A549 (cell line): Measurements from ENCODE around the gene EPS8. TPM values are rescaled to one million over a fixed set of nuclear protein-coding genes. Genes with fewer than 3 reads are reported as not detected.

Source experiments
- ATAC-seq, 2 experiments: fragments of 200-7000 bp in 1 of 2; fragments of >200 bp in 1 of 2; cut with Nextera tagmentation in 1 of 2; cut with Tn5 transposase in 1 of 2; 3 replicates each; pipeline versions ENCODE4 v1.8.0 to v1.9.1; 2018 to 2020; ENCODE audit warnings: mild to moderate bottlenecking in 1 of 2, moderate library complexity in 1 of 2
- CTCF ChIA-PET: fragments of 300-600 bp; sonication (Branson Sonifier 250); formaldehyde crosslinking; extraction: SDS; loops from one replicate; lab custom pipeline; 2021; ENCODE audit warnings: antibody characterized with exemption, inconsistent platforms; lab: Yijun Ruan, JAX
- POLR2A ChIA-PET: fragments of 350-600 bp; formaldehyde crosslinking; extraction: SDS; loops from one replicate; lab custom pipeline; 2021; ENCODE audit warnings: antibody characterized with exemption, inconsistent platforms; lab: Yijun Ruan, JAX
- DNase-seq, 2 experiments: peaks; one replicate each; pipeline versions ENCODE4 v3.0.0 to v3.0.0-alpha.2; 2011 to 2016; ENCODE audit warnings: low read depth in 1 of 2, low spot score in 1 of 2
- FAIRE-seq: peaks from 2 replicates; lab custom pipeline; 2011; peaks lifted over from hg19 to GRCh38; lab: Jason Lieb, UNC
- H3K27ac ChIP-seq, 2 experiments: fragments of >200 bp; sonication (Bioruptor Twin); formaldehyde crosslinking; 3 replicates each; pipeline ENCODE4 v1.5.1; 2016 to 2017
- H3K4me1 ChIP-seq: fragments of >200 bp; sonication (Bioruptor Twin); formaldehyde crosslinking; 3 replicates; pipeline ENCODE4 v1.6.1; 2016
- H3K4me2 ChIP-seq: fragments of >200 bp; sonication (Bioruptor Twin); formaldehyde crosslinking; 3 replicates; pipeline ENCODE4 v1.6.1; 2016
- H3K4me3 ChIP-seq: fragments of >200 bp; sonication (Bioruptor Twin); formaldehyde crosslinking; 3 replicates; pipeline ENCODE4 v1.5.1; 2016
- H3K9me3 ChIP-seq: fragments of >200 bp; sonication (Bioruptor Twin); formaldehyde crosslinking; 3 replicates; pipeline ENCODE4 v1.6.1; 2016
- ATOH8 ChIP-seq: fragments of 250-450 bp; sonication (Bioruptor Pico); IDR thresholded peaks from 2 replicates; pipeline ENCODE4 v1.5.0; 2020; ENCODE audit warnings: low read depth, mild to moderate bottlenecking, moderate library complexity
- BHLHE40 ChIP-seq: IDR thresholded peaks from 2 replicates; pipeline ENCODE4 v1.6.1; 2012; ENCODE audit warnings: low read depth, low read length, inconsistent platforms
- CBX8 ChIP-seq: fragments of 200-600 bp; sonication (generic); IDR thresholded peaks from 2 replicates; pipeline ENCODE4 v1.6.1; 2016
- CEBPB ChIP-seq, 2 experiments: fragments of >200 bp in 1 of 2; sonication (Bioruptor Twin) in 1 of 2; formaldehyde crosslinking in 1 of 2; IDR thresholded peaks; 2 replicates each; pipeline ENCODE4 v1.6.1; 2012 to 2016
- CHD4 ChIP-seq: fragments of 200-600 bp; sonication (generic); IDR thresholded peaks from 2 replicates; pipeline ENCODE4 v1.6.1; 2016; ENCODE audit warnings: antibody characterized with exemption, mild to moderate bottlenecking, borderline replicate concordance
- CTCF ChIP-seq: fragments of >200 bp; sonication (Bioruptor Twin); formaldehyde crosslinking; IDR thresholded peaks from 3 replicates; pipeline ENCODE4 v1.5.1; 2016
- E2F6 ChIP-seq: IDR thresholded peaks from 2 replicates; pipeline ENCODE4 v1.6.1; 2012; ENCODE audit warnings: low read depth, borderline replicate concordance
- EP300 ChIP-seq, 2 experiments: fragments of >200 bp; sonication (Bioruptor Twin); formaldehyde crosslinking; IDR thresholded peaks; 2 replicates in 1 of 2; 3 replicates in 1 of 2; pipeline ENCODE4 v1.6.1; 2016 to 2017
- ESRRA ChIP-seq: fragments of 150-350 bp; IDR thresholded peaks from 2 replicates; pipeline ENCODE4 v1.6.1; 2014; ENCODE audit warnings: mild to moderate bottlenecking, low read length, borderline replicate concordance
- FOSB ChIP-seq: fragments of 250-450 bp; sonication (Bioruptor Pico); IDR thresholded peaks from 2 replicates; pipeline ENCODE4 v1.5.0; 2020; ENCODE audit warnings: mild to moderate bottlenecking, moderate library complexity
- FOSL2 ChIP-seq, 2 experiments: fragments of 450-650 bp in 1 of 2; fragments of >200 bp in 1 of 2; sonication (Bioruptor Twin) in 1 of 2; formaldehyde crosslinking; IDR thresholded peaks; 2 replicates each; pipeline versions ENCODE4 v1.5.0 to v1.6.1; 2016 to 2020; ENCODE audit warnings: mild to moderate bottlenecking in 1 of 2, moderate library complexity in 1 of 2
- HDAC2 ChIP-seq: fragments of 200-600 bp; sonication (generic); IDR thresholded peaks from 2 replicates; pipeline ENCODE4 v1.6.1; 2016
- HES2 ChIP-seq: fragments of >200 bp; sonication (Bioruptor Twin); formaldehyde crosslinking; IDR thresholded peaks from 2 replicates; pipeline ENCODE4 v1.6.1; 2016
- HEYL ChIP-seq: fragments of 250-450 bp; sonication (Bioruptor Pico); IDR thresholded peaks from 2 replicates; pipeline ENCODE4 v1.8.0; 2021; ENCODE audit warnings: mild to moderate bottlenecking, moderate library complexity
- HMGXB4 ChIP-seq: fragments of 250-450 bp; sonication (Bioruptor Pico); IDR thresholded peaks from 2 replicates; pipeline ENCODE4 v1.5.0; 2021; ENCODE audit warnings: mild to moderate bottlenecking, moderate library complexity, borderline replicate concordance
- HOXB13 ChIP-seq: fragments of 250-450 bp; sonication (Bioruptor Pico); IDR thresholded peaks from 2 replicates; pipeline ENCODE4 v1.5.0; 2020; ENCODE audit warnings: low read depth, mild to moderate bottlenecking, moderate library complexity
- MAX ChIP-seq: IDR thresholded peaks from 2 replicates; pipeline ENCODE4 v1.6.1; 2012
- MAZ ChIP-seq: fragments of 150-350 bp; IDR thresholded peaks from 2 replicates; pipeline ENCODE4 v1.6.1; 2014; ENCODE audit warnings: antibody characterized with exemption, low read depth, low read length, borderline replicate concordance
- MYC ChIP-seq: IDR thresholded peaks from 2 replicates; pipeline ENCODE4 v1.6.1; 2012; ENCODE audit warnings: mild to moderate bottlenecking, inconsistent platforms, low read length, improper control_type of control experiment, borderline replicate concordance
- NR3C1 ChIP-seq: fragments of >200 bp; sonication (Bioruptor Twin); formaldehyde crosslinking; IDR thresholded peaks from 3 replicates; pipeline ENCODE4 v1.6.1; 2017
- PHF8 ChIP-seq: fragments of 200-600 bp; sonication (generic); IDR thresholded peaks from 2 replicates; pipeline ENCODE4 v1.6.1; 2016; ENCODE audit warnings: low read depth, mild to moderate bottlenecking, antibody characterized with exemption, moderate library complexity, borderline replicate concordance
- POLR2A ChIP-seq: IDR thresholded peaks from 2 replicates; pipeline ENCODE4 v1.6.1; 2012; ENCODE audit warnings: mild to moderate bottlenecking, low read length
- POLR2AphosphoS2 ChIP-seq: conservative IDR thresholded peaks from 2 replicates; pipeline ENCODE4 v1.6.1; 2012; ENCODE audit warnings: low read length, improper control_type of control experiment, inconsistent platforms
- RAD21 ChIP-seq, 2 experiments: fragments of >200 bp in 1 of 2; sonication (Bioruptor Twin) in 1 of 2; formaldehyde crosslinking in 1 of 2; IDR thresholded peaks in 1 of 2; conservative IDR thresholded peaks in 1 of 2; 2 replicates in 1 of 2; 3 replicates in 1 of 2; pipeline ENCODE4 v1.6.1; 2012 to 2018; ENCODE audit warnings: inconsistent platforms in 1 of 2
- RARB ChIP-seq: fragments of 250-450 bp; sonication (Bioruptor Pico); IDR thresholded peaks from 2 replicates; pipeline ENCODE4 v1.8.0; 2021; ENCODE audit warnings: mild to moderate bottlenecking, moderate library complexity
- RCOR1 ChIP-seq: fragments of 150-350 bp; IDR thresholded peaks from 2 replicates; pipeline ENCODE4 v1.6.1; 2014; ENCODE audit warnings: antibody characterized with exemption, low read length, low read depth
- RFX5 ChIP-seq: fragments of 450-650 bp; IDR thresholded peaks from 2 replicates; pipeline ENCODE4 v1.7.1; 2014; ENCODE audit warnings: antibody characterized with exemption, mild to moderate bottlenecking, moderate library complexity
- SMC3 ChIP-seq: fragments of >200 bp; sonication (Bioruptor Twin); formaldehyde crosslinking; IDR thresholded peaks from 3 replicates; pipeline ENCODE4 v1.6.1; 2018; ENCODE audit warnings: inconsistent platforms
- SREBF2 ChIP-seq: fragments of 450-650 bp; IDR thresholded peaks from 2 replicates; pipeline ENCODE4 v1.6.1; 2014; ENCODE audit warnings: mild to moderate bottlenecking, moderate library complexity
- TP53 ChIP-seq: fragments of 250-450 bp; sonication (Bioruptor Pico); IDR thresholded peaks from 2 replicates; pipeline ENCODE4 v1.5.0; 2021; ENCODE audit warnings: mild to moderate bottlenecking, moderate library complexity
- ZC3H11A ChIP-seq: fragments of 450-650 bp; IDR thresholded peaks from 2 replicates; pipeline ENCODE4 v1.6.1; 2014; ENCODE audit warnings: antibody characterized with exemption, mild to moderate bottlenecking
- ZFP36 ChIP-seq: fragments of 450-650 bp; IDR thresholded peaks from 2 replicates; pipeline ENCODE4 v1.6.1; 2014; ENCODE audit warnings: borderline replicate concordance; ENCODE audit not compliant: partially characterized antibody
- WGBS: methylation state at CpG from one replicate; pipeline ENCODE4 v1.1.6; 2017; ENCODE audit errors: missing lambda C conversion rate; 5-methylcytosine and 5-hydroxymethylcytosine counted together
- polyA plus RNA-seq, 4 experiments: library from polyadenylated mRNA; depleted of rRNA in 3 of 4; stranded (reverse); fragments of >200 nt; fragmentation: RNase III in 1 of 4; extraction: RNeasy Plus Mini Kit Qiagen cat#74134 plus additional on column Dnase treatment in 1 of 4; gene quantifications; 2 replicates in 3 of 4; 3 replicates in 1 of 4; pipeline ENCODE4 v1.2.3, GENCODE V29; 2011 to 2017

EPS8 gene
- polyA plus RNA-seq, 2 of the 4 experiments (the other 2 are of a cell fraction): 25.1 to 101 TPM

- Histone ChIP-seq H3K4me3 (no peak overlapping the region), H3K4me1 (peaks cover 64% of the 10 kb centered on the region), H3K9me3 (no peaks in the 10 kb centered on the region), H3K4me2 (no peak overlapping the region), H3K27ac (no peak overlapping the region)
- WGBS: 57% methylated on average over 3 of the region's 3 CpGs
- DNase-seq (no peak), ATAC-seq (no peak), FAIRE-seq (peak; percentile 72)
- TF ChIP-seq HEYL (CRISPR knock-in tag): no peak
- no peak for TF ChIP-seq RCOR1
- no peak for TF ChIP-seq HDAC2
- no peak for TF ChIP-seq TP53
- TF ChIP-seq POLR2A: no peak
- TF ChIP-seq CEBPB (IDR thresholded peaks at IDR 0.05): no peak
- no peak for TF ChIP-seq RARB
- no peak for TF ChIP-seq CHD4
- TF ChIP-seq ZC3H11A: no peak
- TF ChIP-seq FOSB (CRISPR knock-in tag): no peak
- TF ChIP-seq MAX: no peak
- TF ChIP-seq HES2: no peak
- no peak for TF ChIP-seq NR3C1
- no peak for TF ChIP-seq PHF8
- no peak for TF ChIP-seq RFX5
- no peak for TF ChIP-seq ZFP36
- TF ChIP-seq SREBF2: no peak
- TF ChIP-seq ESRRA: no peak
- POLR2A ChIA-PET: no interaction called here
- CTCF ChIA-PET: interaction anchor here (0.9 to 1.3 kb wide), 2 partner anchors 138 to 189 kb away, joined by 3 read pairs; no protein-coding TSS in a partner anchor
Measured at GRCh38 chr12:15777355-15778012, 11.7 kb downstream of the EPS8 start.

- ChIA-PET POLR2A (no interaction called here), CTCF (interaction anchor here (0.9 to 1.4 kb wide), 4 partner anchors 13 to 188 kb away, joined by 3 read pairs; partner anchors contain the start of gene EPS8)
Measured at GRCh38 chr12:15776532-15776931, 12.7 kb downstream of the EPS8 start.

More at GRCh38 chr12:15776532-15776931, 12.7 kb downstream of the EPS8 start:
- Histone ChIP-seq H3K27ac (no peak overlapping the region), H3K4me1 (peaks cover 56% of the 10 kb centered on the region), H3K4me2 (no peak overlapping the region), H3K9me3 (no peaks in the 10 kb centered on the region)
- no peak for DNase-seq
- 94% methylated on average over 5 of the region's 5 CpGs for WGBS
- no peak for TF ChIP-seq POLR2AphosphoS2
- TF ChIP-seq EP300 (IDR thresholded peaks at IDR 0.05): no peak
- no peak for TF ChIP-seq RAD21 (conservative IDR thresholded peaks at IDR 0.05 in 1 of 2, IDR thresholded peaks at IDR 0.05 in 1 of 2)
- no peak for TF ChIP-seq CTCF
- TF ChIP-seq ATOH8 (CRISPR knock-in tag): no peak
- no peak for TF ChIP-seq BHLHE40
- no peak for TF ChIP-seq MYC
- TF ChIP-seq PHF8: no peak
- TF ChIP-seq MAZ: no peak
- no peak for TF ChIP-seq HOXB13 (CRISPR knock-in tag)
- TF ChIP-seq FOSL2 (IDR thresholded peaks at IDR 0.05): no peak
- no peak for TF ChIP-seq FOSL2 (CRISPR knock-in tag; IDR thresholded peaks at IDR 0.05)
- TF ChIP-seq HDAC2: no peak
- no peak for TF ChIP-seq HMGXB4 (CRISPR knock-in tag)
- TF ChIP-seq CBX8: no peak
- TF ChIP-seq RARB: no peak
- TF ChIP-seq E2F6: no peak
- TF ChIP-seq SMC3: no peak
- TF ChIP-seq, all 56 proteins: peak for 0
- no peak for ATAC-seq
- H3K4me3 ChIP-seq: no peak overlapping the region
- no peak for FAIRE-seq
